Peyer's patch (tissue), 4 donors: ENCODE results near the gene VGLL4. TPM values are rescaled to one million over a fixed set of nuclear protein-coding genes. Genes with fewer than 3 reads are reported as not detected.
A peak's percentile ranks its signal among the peaks of the same experiment; 100 is the strongest.

Experiments used
- DNase-seq, 3 donors: peaks; one replicate each; pipeline ENCODE4 v3.0.0-alpha.2; 2017 to 2019
- H3K27ac ChIP-seq, 4 donors: fragments of 200-600 bp; sonication (generic); one replicate each; pipeline ENCODE4 v1.5.1; 2016 to 2019
- H3K27me3 ChIP-seq, 2 donors: fragments of 200-600 bp; sonication (generic); one replicate each; pipeline ENCODE4 v1.5.1; 2019
- H3K36me3 ChIP-seq, 3 donors: fragments of 200-600 bp; sonication (generic); one replicate each; pipeline ENCODE4 v1.5.1; 2016 to 2019
- H3K4me1 ChIP-seq, 4 donors: fragments of 200-600 bp; sonication (generic); one replicate each; pipeline ENCODE4 v1.5.1; 2016 to 2019
- H3K4me3 ChIP-seq, 4 donors: fragments of 200-600 bp; sonication (generic); 1 replicate in 3 of 4; 2 replicates in 1 of 4; pipeline ENCODE4 v1.5.1; 2016 to 2019; ENCODE audit warnings: mild to moderate bottlenecking in 1 of 4
- H3K9me3 ChIP-seq, 4 donors: fragments of 200-600 bp; sonication (generic); one replicate each; pipeline ENCODE4 v1.5.1; 2016 to 2019; ENCODE audit warnings: mild to moderate bottlenecking in 1 of 4
- CTCF ChIP-seq, 6 experiments: fragments of 450-650 bp in 4 of 6; fragments of 200-600 bp in 2 of 6; sonication (generic) in 1 of 6; IDR thresholded peaks; one replicate each; pipeline ENCODE4 v1.5.1; 2017 to 2019; ENCODE audit warnings: antibody characterized with exemption in 6 of 6, mild to moderate bottlenecking in 3 of 6, moderate library complexity in 1 of 6
- POLR2A ChIP-seq, 2 donors: fragments of 450-650 bp; IDR thresholded peaks; one replicate each; pipeline ENCODE4 v1.5.1; 2017; ENCODE audit warnings: antibody characterized with exemption in 2 of 2, mild to moderate bottlenecking in 2 of 2, moderate library complexity in 2 of 2
- total RNA-seq, 4 donors: library from RNA; depleted of rRNA; stranded (reverse); fragments of >200 nt; gene quantifications; one replicate each; pipeline ENCODE4 v1.1.0, GENCODE V29; 2016

Gene VGLL4
- total RNA-seq, 4 donors from 2014 or later = 41.7 to 66.7 (median 59.4) TPM

GRCh38 chr3:11582191-11582968 lies 61.3 kb downstream of the VGLL4 start:
- peaks cover 0 to 27% (median 0%) of the 10 kb centered on the region in 4 donors for H3K4me1 ChIP-seq
- no peak for DNase-seq
- H3K27me3 ChIP-seq = no peaks in the 10 kb centered on the region
- H3K27ac ChIP-seq = peak overlapping the region; percentile 12 to 57 (median 28)
- H3K4me3 ChIP-seq = peak overlapping the region in 2 of 4 donors; percentile 7 to 17
- no peak for TF ChIP-seq CTCF (IDR thresholded peaks at IDR 0.05)
- TF ChIP-seq POLR2A (IDR thresholded peaks at IDR 0.05) = no peak
- no peaks in the 10 kb centered on the region for H3K36me3 ChIP-seq
- no peaks in the 10 kb centered on the region for H3K9me3 ChIP-seq

GRCh38 chr3:11581237-11582190 lies 62.2 kb downstream of the VGLL4 start:
- no peak for TF ChIP-seq CTCF (IDR thresholded peaks at IDR 0.05)
- TF ChIP-seq POLR2A (IDR thresholded peaks at IDR 0.05) = no peak
- DNase-seq = no peak
- H3K4me3 ChIP-seq = peak overlapping the region in 2 of 4 donors; percentile 7 to 14
- no peaks in the 10 kb centered on the region for H3K36me3 ChIP-seq
- H3K27ac ChIP-seq = peak overlapping the region in 3 of 4 donors; percentile 25 to 57 (median 32)
- peaks cover 0 to 27% (median 0%) of the 10 kb centered on the region in 4 donors for H3K4me1 ChIP-seq
- H3K9me3 ChIP-seq = no peaks in the 10 kb centered on the region
- no peaks in the 10 kb centered on the region for H3K27me3 ChIP-seq

GRCh38 chr3:11580645-11581044 lies 63.1 kb downstream of the VGLL4 start:
- Histone ChIP-seq H3K27me3 (no peaks in the 10 kb centered on the region), H3K9me3 (no peaks in the 10 kb centered on the region), H3K4me3 (no peak overlapping the region), H3K27ac (no peak overlapping the region), H3K4me1 (peaks cover 0 to 27% (median 0%) of the 10 kb centered on the region in 4 donors), H3K36me3 (no peaks in the 10 kb centered on the region)
- TF ChIP-seq POLR2A (IDR thresholded peaks at IDR 0.05) (no peak), CTCF (IDR thresholded peaks at IDR 0.05) (no peak)
- DNase-seq = no peak

- no peak overlapping the region for H3K27ac ChIP-seq
- H3K9me3 ChIP-seq = no peaks in the 10 kb centered on the region
- TF ChIP-seq CTCF (IDR thresholded peaks at IDR 0.05) = no peak
- no peak for TF ChIP-seq POLR2A (IDR thresholded peaks at IDR 0.05)
- no peak for DNase-seq
- no peaks in the 10 kb centered on the region for H3K27me3 ChIP-seq
- H3K4me3 ChIP-seq = no peak overlapping the region
- peaks cover 0 to 16% (median 0%) of the 10 kb centered on the region in 3 donors for H3K36me3 ChIP-seq
- H3K4me1 ChIP-seq = peaks cover 0 to 21% (median 0%) of the 10 kb centered on the region in 4 donors
Observed at GRCh38 chr3:11578169-11578568, 65.5 kb downstream of the VGLL4 start.

GRCh38 chr3:11576453-11576852 lies 67.3 kb downstream of the VGLL4 start:
- Histone ChIP-seq H3K36me3 (peaks cover 0 to 16% (median 0%) of the 10 kb centered on the region in 3 donors), H3K4me3 (no peak overlapping the region), H3K4me1 (peaks cover 0 to 5% (median 0%) of the 10 kb centered on the region in 4 donors), H3K9me3 (no peaks in the 10 kb centered on the region), H3K27ac (no peak overlapping the region), H3K27me3 (no peaks in the 10 kb centered on the region)
- DNase-seq = no peak
- TF ChIP-seq POLR2A (IDR thresholded peaks at IDR 0.05) = no peak
